ENCODE measurements around the gene TBPL2.
"Not testable (repeated sequence)": the region's sequence is repeated elsewhere in the genome, so short reads cannot be mapped to it uniquely, and the experiment has no call there.

The TBPL2 gene

GRCh38 chr14:55456411-55456810 lies 16.0 kb upstream of the TBPL2 start:
- peaks cover 15% of the 10 kb centered on the region for H3K4me1 ChIP-seq (ENCODE audit: control insufficient read depth, insufficient read depth, low read length, poor library complexity, severe bottlenecking)
- not testable (repeated sequence) for H3K36me3 ChIP-seq (ENCODE audit: control insufficient read depth, insufficient read depth, low read length); H3K27ac ChIP-seq (ENCODE audit: low read depth, low read length, severe bottlenecking); H3K4me3 ChIP-seq (ENCODE audit: extremely low read depth, insufficient read depth, low read length, poor library complexity, severe bottlenecking); H3K9me3 ChIP-seq (ENCODE audit: control insufficient read depth, low read length)
- 93 to 99% methylated on average over 3 to 8 of the region's 34 CpGs for WGBS, 2 experiments (ENCODE audit: insufficient coverage in 2 of 2)

- Histone ChIP-seq H3K4me1 (ENCODE audit: control insufficient read depth, insufficient read depth, low read length, poor library complexity, severe bottlenecking) (peaks cover 15% of the 10 kb centered on the region), H3K4me3 (ENCODE audit: extremely low read depth, insufficient read depth, low read length, poor library complexity, severe bottlenecking) (no peak overlapping the region), H3K9me3 (ENCODE audit: control insufficient read depth, low read length) (no peaks in the 10 kb centered on the region), H3K36me3 (ENCODE audit: control insufficient read depth, insufficient read depth, low read length) (no peaks in the 10 kb centered on the region), H3K27ac (ENCODE audit: low read depth, low read length, severe bottlenecking) (peak overlapping the region; percentile 68)
- 85% methylated on average over 9 to 11 of the region's 13 CpGs for WGBS, 2 experiments (ENCODE audit: insufficient coverage in 2 of 2)
Measured at GRCh38 chr14:55454264-55455002, 14.0 kb upstream of the TBPL2 start.

GRCh38 chr14:55451950-55452349 lies 11.5 kb upstream of the TBPL2 start:
- Histone ChIP-seq H3K4me1 (ENCODE audit: control insufficient read depth, insufficient read depth, low read length, poor library complexity, severe bottlenecking) (peaks cover 22% of the 10 kb centered on the region), H3K9me3 (ENCODE audit: control insufficient read depth, low read length) (no peaks in the 10 kb centered on the region), H3K27ac (ENCODE audit: low read depth, low read length, severe bottlenecking) (no peak overlapping the region), H3K36me3 (ENCODE audit: control insufficient read depth, insufficient read depth, low read length) (no peaks in the 10 kb centered on the region), H3K4me3 (ENCODE audit: extremely low read depth, insufficient read depth, low read length, poor library complexity, severe bottlenecking) (no peak overlapping the region)
- 80 to 91% methylated on average over 1 to 2 of the region's 2 CpGs for WGBS, 2 experiments (ENCODE audit: insufficient coverage in 2 of 2)

GRCh38 chr14:55451398-55451797 lies 11.0 kb upstream of the TBPL2 start:
- WGBS, 2 experiments (ENCODE audit: insufficient coverage in 2 of 2) = 56 to 67% methylated on average over 3 of the region's 4 CpGs
- no peak overlapping the region for H3K4me3 ChIP-seq (ENCODE audit: extremely low read depth, insufficient read depth, low read length, poor library complexity, severe bottlenecking)
- H3K9me3 ChIP-seq (ENCODE audit: control insufficient read depth, low read length) = no peaks in the 10 kb centered on the region
- H3K36me3 ChIP-seq (ENCODE audit: control insufficient read depth, insufficient read depth, low read length) = no peaks in the 10 kb centered on the region
- no peak overlapping the region for H3K27ac ChIP-seq (ENCODE audit: low read depth, low read length, severe bottlenecking)
- peaks cover 22% of the 10 kb centered on the region for H3K4me1 ChIP-seq (ENCODE audit: control insufficient read depth, insufficient read depth, low read length, poor library complexity, severe bottlenecking)

- H3K27ac ChIP-seq (ENCODE audit: low read depth, low read length, severe bottlenecking) = no peak overlapping the region
- no peaks in the 10 kb centered on the region for H3K36me3 ChIP-seq (ENCODE audit: control insufficient read depth, insufficient read depth, low read length)
- H3K9me3 ChIP-seq (ENCODE audit: control insufficient read depth, low read length) = no peaks in the 10 kb centered on the region
- H3K4me3 ChIP-seq (ENCODE audit: extremely low read depth, insufficient read depth, low read length, poor library complexity, severe bottlenecking) = no peak overlapping the region
- peaks cover 22% of the 10 kb centered on the region for H3K4me1 ChIP-seq (ENCODE audit: control insufficient read depth, insufficient read depth, low read length, poor library complexity, severe bottlenecking)
Measured at GRCh38 chr14:55450987-55451386, 10.6 kb upstream of the TBPL2 start.

GRCh38 chr14:55450539-55450938 lies 10.1 kb upstream of the TBPL2 start:
- Histone ChIP-seq H3K9me3 (ENCODE audit: control insufficient read depth, low read length) (no peaks in the 10 kb centered on the region), H3K36me3 (ENCODE audit: control insufficient read depth, insufficient read depth, low read length) (no peaks in the 10 kb centered on the region), H3K4me1 (ENCODE audit: control insufficient read depth, insufficient read depth, low read length, poor library complexity, severe bottlenecking) (peaks cover 22% of the 10 kb centered on the region), H3K27ac (ENCODE audit: low read depth, low read length, severe bottlenecking) (no peak overlapping the region), H3K4me3 (ENCODE audit: extremely low read depth, insufficient read depth, low read length, poor library complexity, severe bottlenecking) (no peak overlapping the region)
- 100% methylated on average over 1 of the region's 3 CpGs; no CpG with 5 or more reads in 1 of the 2 experiments for WGBS, 2 experiments (ENCODE audit: insufficient coverage in 2 of 2)

DNA sequence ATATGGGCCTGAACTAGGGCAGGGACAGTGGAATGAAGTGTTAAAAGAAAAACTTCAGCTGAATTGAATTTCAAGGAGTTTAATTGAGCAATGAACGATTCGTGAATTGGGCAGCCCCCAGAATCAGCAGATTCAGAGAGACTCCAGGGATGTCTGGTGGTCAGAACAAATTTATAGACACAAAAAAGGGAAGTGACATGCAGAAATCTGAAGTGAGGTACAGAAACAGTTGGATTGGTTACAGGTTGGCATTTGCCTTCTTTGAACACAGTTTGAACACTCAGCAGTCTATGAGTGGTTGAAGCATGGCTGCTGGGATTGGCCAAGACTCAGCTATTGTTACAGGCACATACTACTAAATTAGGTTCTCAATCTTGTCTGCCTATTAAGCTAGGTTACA lies 9.7 kb upstream of the TBPL2 start:
- no peaks in the 10 kb centered on the region for H3K9me3 ChIP-seq (ENCODE audit: control insufficient read depth, low read length)
- 95 to 97% methylated on average over 2 of the region's 2 CpGs for WGBS, 2 experiments (ENCODE audit: insufficient coverage in 2 of 2)
- no peaks in the 10 kb centered on the region for H3K36me3 ChIP-seq (ENCODE audit: control insufficient read depth, insufficient read depth, low read length)
- no peak overlapping the region for H3K4me3 ChIP-seq (ENCODE audit: extremely low read depth, insufficient read depth, low read length, poor library complexity, severe bottlenecking)
- H3K4me1 ChIP-seq (ENCODE audit: control insufficient read depth, insufficient read depth, low read length, poor library complexity, severe bottlenecking) = peaks cover 22% of the 10 kb centered on the region
- no peak overlapping the region for H3K27ac ChIP-seq (ENCODE audit: low read depth, low read length, severe bottlenecking)

- Histone ChIP-seq H3K27ac (ENCODE audit: low read depth, low read length, severe bottlenecking) (no peak overlapping the region), H3K9me3 (ENCODE audit: control insufficient read depth, low read length) (no peaks in the 10 kb centered on the region), H3K4me1 (ENCODE audit: control insufficient read depth, insufficient read depth, low read length, poor library complexity, severe bottlenecking) (peaks cover 14% of the 10 kb centered on the region), H3K36me3 (ENCODE audit: control insufficient read depth, insufficient read depth, low read length) (no peaks in the 10 kb centered on the region), H3K4me3 (ENCODE audit: extremely low read depth, insufficient read depth, low read length, poor library complexity, severe bottlenecking) (no peak overlapping the region)
- WGBS, 2 experiments (ENCODE audit: insufficient coverage in 2 of 2) = 63 to 67% methylated on average over 3 of the region's 3 CpGs
Measured at GRCh38 chr14:55449116-55449515, 8.7 kb upstream of the TBPL2 start.

DNA sequence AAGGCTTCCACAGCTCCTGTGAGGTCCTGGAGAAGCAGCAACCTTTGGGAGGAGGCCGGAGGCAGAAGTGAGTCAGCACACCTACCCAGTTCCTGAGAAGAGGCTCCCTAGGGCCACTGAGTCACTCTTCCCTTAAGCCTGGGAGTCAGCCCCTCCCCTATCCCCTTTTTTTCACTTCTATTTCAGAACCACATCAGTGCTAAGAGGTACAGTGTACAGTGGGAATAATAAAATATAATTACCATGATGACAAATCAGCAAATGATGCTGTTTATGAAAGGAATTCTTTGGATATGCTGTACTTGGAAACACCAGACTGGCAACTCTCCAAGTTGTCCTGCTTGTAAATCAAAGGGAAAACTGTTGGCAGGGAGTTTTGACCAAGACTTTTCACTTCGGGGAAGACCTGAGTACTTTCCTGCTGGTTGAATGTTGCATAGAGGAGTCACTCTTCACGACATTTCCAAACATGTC lies 7.8 kb upstream of the TBPL2 start:
- Histone ChIP-seq H3K4me1 (ENCODE audit: control insufficient read depth, insufficient read depth, low read length, poor library complexity, severe bottlenecking) (peaks cover 7% of the 10 kb centered on the region), H3K9me3 (ENCODE audit: control insufficient read depth, low read length) (no peaks in the 10 kb centered on the region), H3K4me3 (ENCODE audit: extremely low read depth, insufficient read depth, low read length, poor library complexity, severe bottlenecking) (no peak overlapping the region), H3K36me3 (ENCODE audit: control insufficient read depth, insufficient read depth, low read length) (no peaks in the 10 kb centered on the region), H3K27ac (ENCODE audit: low read depth, low read length, severe bottlenecking) (no peak overlapping the region)
- WGBS, 2 experiments (ENCODE audit: insufficient coverage in 2 of 2) = 83 to 94% methylated on average over 2 to 3 of the region's 3 CpGs

DNA sequence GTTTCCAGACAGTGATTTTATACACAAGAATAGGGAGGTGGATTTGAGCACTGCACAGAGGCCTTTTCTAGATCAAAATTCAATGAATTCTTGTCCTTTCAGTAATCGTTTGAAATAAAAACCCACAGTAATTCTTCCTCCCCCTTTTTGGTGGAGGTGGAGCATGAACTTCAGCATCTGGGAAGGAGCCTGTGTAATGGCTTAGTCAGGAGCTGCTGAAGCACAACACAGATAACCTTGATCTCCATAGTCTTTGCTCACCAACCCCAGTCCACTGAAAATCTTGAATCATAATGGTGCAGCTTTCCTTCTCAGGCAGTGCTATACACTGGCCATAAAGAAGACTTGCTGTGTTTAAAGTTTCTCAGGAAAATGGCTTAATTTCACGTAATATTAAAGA lies 6.4 kb upstream of the TBPL2 start:
- Histone ChIP-seq H3K4me3 (ENCODE audit: extremely low read depth, insufficient read depth, low read length, poor library complexity, severe bottlenecking) (no peak overlapping the region), H3K4me1 (ENCODE audit: control insufficient read depth, insufficient read depth, low read length, poor library complexity, severe bottlenecking) (peaks cover 7% of the 10 kb centered on the region), H3K9me3 (ENCODE audit: control insufficient read depth, low read length) (no peaks in the 10 kb centered on the region), H3K27ac (ENCODE audit: low read depth, low read length, severe bottlenecking) (peak overlapping the region; percentile 3), H3K36me3 (ENCODE audit: control insufficient read depth, insufficient read depth, low read length) (no peaks in the 10 kb centered on the region)
- WGBS, 2 experiments (ENCODE audit: insufficient coverage in 2 of 2) = 100% methylated on average over 1 of the region's 2 CpGs; no CpG with 5 or more reads in 1 of the 2 experiments

- peaks cover 7% of the 10 kb centered on the region for H3K4me1 ChIP-seq (ENCODE audit: control insufficient read depth, insufficient read depth, low read length, poor library complexity, severe bottlenecking)
- WGBS, 2 experiments (ENCODE audit: insufficient coverage in 2 of 2) = 29 to 39% methylated on average over 3 to 4 of the region's 5 CpGs
- peak overlapping the region; percentile 3 for H3K27ac ChIP-seq (ENCODE audit: low read depth, low read length, severe bottlenecking)
- H3K9me3 ChIP-seq (ENCODE audit: control insufficient read depth, low read length) = no peaks in the 10 kb centered on the region
- no peak overlapping the region for H3K4me3 ChIP-seq (ENCODE audit: extremely low read depth, insufficient read depth, low read length, poor library complexity, severe bottlenecking)
- H3K36me3 ChIP-seq (ENCODE audit: control insufficient read depth, insufficient read depth, low read length) = no peaks in the 10 kb centered on the region
Measured at GRCh38 chr14:55446127-55446736, 5.8 kb upstream of the TBPL2 start.
